ENCODE data around the gene GPR108.
"Not testable (repeated sequence)": the region's sequence is repeated elsewhere in the genome, so short reads cannot be mapped to it uniquely, and the experiment has no call there.

GPR108 gene

GRCh38 chr19:6737284-6737872 lies at the start of gene GPR108:
GPR108 (minus strand) TSS chr19:6737580; CDS start chr19:6737576, 4 bp downstream.
- DNase-seq (ENCODE audit: low spot score) = peak; percentile 100

- DNase-seq (ENCODE audit: low spot score) = no peak
These were observed 41.8 kb upstream of the GPR108 start for GRCh38 chr19:6779206-6779605.

- no peak for DNase-seq (ENCODE audit: low spot score)
These were observed 41.0 kb upstream of the GPR108 start for GRCh38 chr19:6778386-6778785.

GRCh38 chr19:6777434-6777833 lies 40.1 kb upstream of the GPR108 start:
- DNase-seq (ENCODE audit: low spot score) = no peak

GRCh38 chr19:6776999-6777398 lies 39.6 kb upstream of the GPR108 start:
- DNase-seq (ENCODE audit: low spot score) = no peak

- DNase-seq (ENCODE audit: low spot score) = not testable (repeated sequence)
These were observed 38.7 kb upstream of the GPR108 start for GRCh38 chr19:6776045-6776444.

GRCh38 chr19:6774821-6775707 lies 37.7 kb upstream of the GPR108 start:
- no peak for DNase-seq (ENCODE audit: low spot score)

- no peak for DNase-seq (ENCODE audit: low spot score)
These were observed 36.0 kb upstream of the GPR108 start for GRCh38 chr19:6773323-6773931.

- DNase-seq (ENCODE audit: low spot score) = no peak
These were observed 35.5 kb upstream of the GPR108 start for GRCh38 chr19:6772866-6773322.

- DNase-seq (ENCODE audit: low spot score) = no peak
These were observed 34.9 kb upstream of the GPR108 start, which contains the start of gene VAV1 for GRCh38 chr19:6772028-6772865. VAV1 (plus strand) TSS chr19:6772708; CDS start chr19:6772808, 100 bp downstream.

- DNase-seq (ENCODE audit: low spot score) = not testable (repeated sequence)
These were observed 34.3 kb upstream of the GPR108 start for GRCh38 chr19:6771648-6772027.

- DNase-seq (ENCODE audit: low spot score) = no peak
These were observed 31.7 kb upstream of the GPR108 start for GRCh38 chr19:6769006-6769619.

GRCh38 chr19:6768236-6768785 lies 30.9 kb upstream of the GPR108 start:
- DNase-seq (ENCODE audit: low spot score) = no peak

- no peak for DNase-seq (ENCODE audit: low spot score)
These were observed 30.2 kb upstream of the GPR108 start, which contains the start of gene SH2D3A for GRCh38 chr19:6767357-6768235. SH2D3A (minus strand) TSS chr19:6767435; CDS start chr19:6763748, 3,687 bp downstream.

- no peak for DNase-seq (ENCODE audit: low spot score)
These were observed 29.6 kb upstream of the GPR108 start for GRCh38 chr19:6767081-6767356.

- DNase-seq (ENCODE audit: low spot score) = no peak
These were observed 29.1 kb upstream of the GPR108 start for GRCh38 chr19:6766357-6767080.

GRCh38 chr19:6765738-6766356 lies 28.5 kb upstream of the GPR108 start:
- no peak for DNase-seq (ENCODE audit: low spot score)

GRCh38 chr19:6762253-6762797 lies 24.9 kb upstream of the GPR108 start:
- not testable (repeated sequence) for DNase-seq (ENCODE audit: low spot score)

Data from left forelimb (tissue), 1 donor.